A549 (cell line): ENCODE measurements around the gene NKX6-2. TPM values are rescaled to one million over a fixed set of nuclear protein-coding genes. Genes with fewer than 3 reads are reported as not detected.
"Not testable (repeated sequence)": the region's sequence is repeated elsewhere in the genome, so short reads cannot be mapped to it uniquely, and the experiment has no call there.

Experiments
- ATAC-seq, 2 experiments: fragments of 200-7000 bp in 1 of 2; fragments of >200 bp in 1 of 2; cut with Nextera tagmentation in 1 of 2; cut with Tn5 transposase in 1 of 2; 3 replicates each; pipeline versions ENCODE4 v1.8.0 to v1.9.1; 2018 to 2020; ENCODE audit warnings: mild to moderate bottlenecking in 1 of 2, moderate library complexity in 1 of 2
- CTCF ChIA-PET: fragments of 300-600 bp; sonication (Branson Sonifier 250); formaldehyde crosslinking; extraction: SDS; loops from one replicate; lab custom pipeline; 2021; ENCODE audit warnings: antibody characterized with exemption, inconsistent platforms; lab: Yijun Ruan, JAX
- POLR2A ChIA-PET: fragments of 350-600 bp; formaldehyde crosslinking; extraction: SDS; loops from one replicate; lab custom pipeline; 2021; ENCODE audit warnings: antibody characterized with exemption, inconsistent platforms; lab: Yijun Ruan, JAX
- DNase-seq, 2 experiments: peaks; one replicate each; pipeline versions ENCODE4 v3.0.0 to v3.0.0-alpha.2; 2011 to 2016; ENCODE audit warnings: low read depth in 1 of 2, low spot score in 1 of 2
- FAIRE-seq: peaks from 2 replicates; lab custom pipeline; 2011; peaks lifted over from hg19 to GRCh38; lab: Jason Lieb, UNC
- H3K27ac ChIP-seq, 2 experiments: fragments of >200 bp; sonication (Bioruptor Twin); formaldehyde crosslinking; 3 replicates each; pipeline ENCODE4 v1.5.1; 2016 to 2017
- H3K4me1 ChIP-seq: fragments of >200 bp; sonication (Bioruptor Twin); formaldehyde crosslinking; 3 replicates; pipeline ENCODE4 v1.6.1; 2016
- H3K4me2 ChIP-seq: fragments of >200 bp; sonication (Bioruptor Twin); formaldehyde crosslinking; 3 replicates; pipeline ENCODE4 v1.6.1; 2016
- H3K4me3 ChIP-seq: fragments of >200 bp; sonication (Bioruptor Twin); formaldehyde crosslinking; 3 replicates; pipeline ENCODE4 v1.5.1; 2016
- H3K9me3 ChIP-seq: fragments of >200 bp; sonication (Bioruptor Twin); formaldehyde crosslinking; 3 replicates; pipeline ENCODE4 v1.6.1; 2016
- CBX8 ChIP-seq: fragments of 200-600 bp; sonication (generic); IDR thresholded peaks from 2 replicates; pipeline ENCODE4 v1.6.1; 2016
- ELK1 ChIP-seq: fragments of 150-350 bp; IDR thresholded peaks from 2 replicates; pipeline ENCODE4 v1.6.1; 2014; ENCODE audit warnings: low read depth, mild to moderate bottlenecking, low read length
- EP300 ChIP-seq, 2 experiments: fragments of >200 bp; sonication (Bioruptor Twin); formaldehyde crosslinking; IDR thresholded peaks; 2 replicates in 1 of 2; 3 replicates in 1 of 2; pipeline ENCODE4 v1.6.1; 2016 to 2017
- ESRRA ChIP-seq: fragments of 150-350 bp; IDR thresholded peaks from 2 replicates; pipeline ENCODE4 v1.6.1; 2014; ENCODE audit warnings: mild to moderate bottlenecking, low read length, borderline replicate concordance
- FOSL2 ChIP-seq, 2 experiments: fragments of 450-650 bp in 1 of 2; fragments of >200 bp in 1 of 2; sonication (Bioruptor Twin) in 1 of 2; formaldehyde crosslinking; IDR thresholded peaks; 2 replicates each; pipeline versions ENCODE4 v1.5.0 to v1.6.1; 2016 to 2020; ENCODE audit warnings: mild to moderate bottlenecking in 1 of 2, moderate library complexity in 1 of 2
- HEYL ChIP-seq: fragments of 250-450 bp; sonication (Bioruptor Pico); IDR thresholded peaks from 2 replicates; pipeline ENCODE4 v1.8.0; 2021; ENCODE audit warnings: mild to moderate bottlenecking, moderate library complexity
- HOXA7 ChIP-seq: fragments of 250-450 bp; sonication (Bioruptor Pico); IDR thresholded peaks from 2 replicates; pipeline ENCODE4 v1.5.0; 2020; ENCODE audit warnings: mild to moderate bottlenecking, moderate library complexity
- HOXB13 ChIP-seq: fragments of 250-450 bp; sonication (Bioruptor Pico); IDR thresholded peaks from 2 replicates; pipeline ENCODE4 v1.5.0; 2020; ENCODE audit warnings: low read depth, mild to moderate bottlenecking, moderate library complexity
- HOXB5 ChIP-seq: fragments of 250-450 bp; sonication (Bioruptor Pico); IDR thresholded peaks from 2 replicates; pipeline ENCODE4 v1.5.0; 2020; ENCODE audit warnings: mild to moderate bottlenecking, moderate library complexity
- KDM5A ChIP-seq: fragments of 200-600 bp; sonication (generic); IDR thresholded peaks from 2 replicates; pipeline ENCODE4 v1.6.1; 2016; ENCODE audit warnings: antibody characterized with exemption, mild to moderate bottlenecking
- NR3C1 ChIP-seq: fragments of >200 bp; sonication (Bioruptor Twin); formaldehyde crosslinking; IDR thresholded peaks from 3 replicates; pipeline ENCODE4 v1.6.1; 2017
- PBX3 ChIP-seq: IDR thresholded peaks from 2 replicates; pipeline ENCODE4 v1.6.1; 2012
- PHF8 ChIP-seq: fragments of 200-600 bp; sonication (generic); IDR thresholded peaks from 2 replicates; pipeline ENCODE4 v1.6.1; 2016; ENCODE audit warnings: low read depth, mild to moderate bottlenecking, antibody characterized with exemption, moderate library complexity, borderline replicate concordance
- RAD21 ChIP-seq, 2 experiments: fragments of >200 bp in 1 of 2; sonication (Bioruptor Twin) in 1 of 2; formaldehyde crosslinking in 1 of 2; IDR thresholded peaks in 1 of 2; conservative IDR thresholded peaks in 1 of 2; 2 replicates in 1 of 2; 3 replicates in 1 of 2; pipeline ENCODE4 v1.6.1; 2012 to 2018; ENCODE audit warnings: inconsistent platforms in 1 of 2
- RARB ChIP-seq: fragments of 250-450 bp; sonication (Bioruptor Pico); IDR thresholded peaks from 2 replicates; pipeline ENCODE4 v1.8.0; 2021; ENCODE audit warnings: mild to moderate bottlenecking, moderate library complexity
- RCOR1 ChIP-seq: fragments of 150-350 bp; IDR thresholded peaks from 2 replicates; pipeline ENCODE4 v1.6.1; 2014; ENCODE audit warnings: antibody characterized with exemption, low read length, low read depth
- RNF2 ChIP-seq: fragments of 200-600 bp; sonication (generic); IDR thresholded peaks from 2 replicates; pipeline ENCODE4 v1.6.1; 2016; ENCODE audit warnings: low read depth, mild to moderate bottlenecking, antibody characterized with exemption, moderate library complexity, borderline replicate concordance
- SREBF2 ChIP-seq: fragments of 450-650 bp; IDR thresholded peaks from 2 replicates; pipeline ENCODE4 v1.6.1; 2014; ENCODE audit warnings: mild to moderate bottlenecking, moderate library complexity
- TFCP2L1 ChIP-seq: fragments of 250-450 bp; sonication (Bioruptor Pico); IDR thresholded peaks from 2 replicates; pipeline ENCODE4 v1.5.0; 2021; ENCODE audit warnings: mild to moderate bottlenecking
- TP53 ChIP-seq: fragments of 250-450 bp; sonication (Bioruptor Pico); IDR thresholded peaks from 2 replicates; pipeline ENCODE4 v1.5.0; 2021; ENCODE audit warnings: mild to moderate bottlenecking, moderate library complexity
- ZC3H11A ChIP-seq: fragments of 450-650 bp; IDR thresholded peaks from 2 replicates; pipeline ENCODE4 v1.6.1; 2014; ENCODE audit warnings: antibody characterized with exemption, mild to moderate bottlenecking
- ZFP36 ChIP-seq: fragments of 450-650 bp; IDR thresholded peaks from 2 replicates; pipeline ENCODE4 v1.6.1; 2014; ENCODE audit warnings: borderline replicate concordance; ENCODE audit not compliant: partially characterized antibody
- WGBS: methylation state at CpG from one replicate; pipeline ENCODE4 v1.1.6; 2017; ENCODE audit errors: missing lambda C conversion rate; 5-methylcytosine and 5-hydroxymethylcytosine counted together
- polyA plus RNA-seq, 4 experiments: library from polyadenylated mRNA; depleted of rRNA in 3 of 4; stranded (reverse); fragments of >200 nt; fragmentation: RNase III in 1 of 4; extraction: RNeasy Plus Mini Kit Qiagen cat#74134 plus additional on column Dnase treatment in 1 of 4; gene quantifications; 2 replicates in 3 of 4; 3 replicates in 1 of 4; pipeline ENCODE4 v1.2.3, GENCODE V29; 2011 to 2017

NKX6-2 gene
- polyA plus RNA-seq, 2 of the 4 experiments (the other 2 are of a cell fraction), result not detected

- no peaks in the 10 kb centered on the region for H3K9me3 ChIP-seq
- no peaks in the 10 kb centered on the region for H3K4me1 ChIP-seq
- CTCF ChIA-PET, result interaction anchor here (2.7 kb wide), 1 partner anchor 90 kb away, joined by 10 read pairs; no protein-coding TSS in a partner anchor
- FAIRE-seq, result no peak
- no peak overlapping the region for H3K4me3 ChIP-seq
- TF ChIP-seq RNF2, result no peak
- H3K27ac ChIP-seq, result no peak overlapping the region
- no peak overlapping the region for H3K4me2 ChIP-seq
- DNase-seq, result no peak
- WGBS, result 84% methylated on average over 17 of the region's 18 CpGs
- ATAC-seq, result no peak
- POLR2A ChIA-PET, result no interaction called here
Measured at GRCh38 chr10:132743925-132744490, 41.9 kb downstream of the NKX6-2 start.

- H3K4me1 ChIP-seq, H3K4me2 ChIP-seq, DNase-seq, H3K4me3 ChIP-seq, H3K9me3 ChIP-seq, FAIRE-seq, POLR2A ChIA-PET, ATAC-seq, H3K27ac ChIP-seq: not testable (repeated sequence)
- whole genome bisulfite sequencing, result 91% methylated on average over 12 of the region's 30 CpGs
- CTCF ChIA-PET, result interaction anchor here (2.7 kb wide), 1 partner anchor 89 kb away, joined by 10 read pairs; no protein-coding TSS in a partner anchor
Measured at GRCh38 chr10:132743196-132743924, 42.6 kb downstream of the NKX6-2 start.

GRCh38 chr10:132742837-132743194, 43.1 kb downstream of the NKX6-2 start:
- no peak for TF ChIP-seq KDM5A
- TF ChIP-seq HOXA7 (CRISPR knock-in tag), result no peak
- no peak for TF ChIP-seq SREBF2
- TF ChIP-seq ESRRA, result no peak
- FAIRE-seq, result no peak
- ChIA-PET CTCF (interaction anchor here (1.3 kb wide), 1 partner anchor 9 kb away, joined by 5 read pairs; no protein-coding TSS in a partner anchor), POLR2A (no interaction called here)
- DNase-seq, result no peak
- H3K4me2 ChIP-seq, result no peak overlapping the region
- 89% methylated on average over 11 of the region's 12 CpGs for WGBS
- no peak overlapping the region for H3K27ac ChIP-seq
- no peaks in the 10 kb centered on the region for H3K9me3 ChIP-seq
- H3K4me3 ChIP-seq, result no peak overlapping the region
- H3K4me1 ChIP-seq, result no peaks in the 10 kb centered on the region
- ATAC-seq, result no peak

GRCh38 chr10:132742167-132742836, 43.6 kb downstream of the NKX6-2 start:
- Histone ChIP-seq H3K4me1 (no peaks in the 10 kb centered on the region), H3K4me3 (no peak overlapping the region), H3K9me3 (no peaks in the 10 kb centered on the region), H3K4me2 (no peak overlapping the region), H3K27ac (no peak overlapping the region)
- no peak for FAIRE-seq
- no peak for DNase-seq
- CTCF ChIA-PET, result interaction anchor here (0.9 to 1.3 kb wide), 2 partner anchors 8 to 18 kb away, joined by 3 to 5 read pairs; no protein-coding TSS in a partner anchor
- 0 out of 6 replicates have a peak, but pooled peaks of 1 of the 2 experiments have one; percentile 8 for ATAC-seq
- no peak for TF ChIP-seq NR3C1
- no peak for TF ChIP-seq FOSL2 (IDR thresholded peaks at IDR 0.05)
- no peak for TF ChIP-seq FOSL2 (CRISPR knock-in tag; IDR thresholded peaks at IDR 0.05)
- no peak for TF ChIP-seq TFCP2L1 (CRISPR knock-in tag)
- no peak for TF ChIP-seq ZC3H11A
- TF ChIP-seq TP53 (CRISPR knock-in tag), result no peak
- TF ChIP-seq RARB (CRISPR knock-in tag), result no peak
- no peak for TF ChIP-seq PHF8
- no peak for TF ChIP-seq HEYL (CRISPR knock-in tag)
- no peak for TF ChIP-seq ZFP36
- no peak for TF ChIP-seq ELK1
- no peak for TF ChIP-seq HOXB5 (CRISPR knock-in tag)
- TF ChIP-seq PBX3, result no peak
- TF ChIP-seq CBX8, result no peak
- TF ChIP-seq EP300 (IDR thresholded peaks at IDR 0.05), result no peak
- TF ChIP-seq HOXB13, result no peak
- TF ChIP-seq RAD21 (conservative IDR thresholded peaks at IDR 0.05 in 1 of 2, IDR thresholded peaks at IDR 0.05 in 1 of 2), result no peak
- no peak for TF ChIP-seq RCOR1
- 86% methylated on average over 25 of the region's 27 CpGs for WGBS
- POLR2A ChIA-PET, result no interaction called here
